Gastroesophageal sphincter (tissue), 3 donors: ENCODE results near the gene MRPL20.

Source experiments
- EP300 ChIP-seq: sonication (generic); formaldehyde crosslinking; IDR thresholded peaks from one replicate; pipeline ENCODE4 v1.6.1; 2017; ENCODE audit warnings: antibody characterized with exemption, mild to moderate bottlenecking
- POLR2A ChIP-seq, 2 donors: fragments of 450-650 bp; IDR thresholded peaks; one replicate each; pipeline ENCODE4 v1.6.1; 2017; ENCODE audit warnings: antibody characterized with exemption in 2 of 2, mild to moderate bottlenecking in 2 of 2, moderate library complexity in 1 of 2
- POLR2AphosphoS5 ChIP-seq: sonication (generic); formaldehyde crosslinking; IDR thresholded peaks from one replicate; pipeline ENCODE4 v1.6.1; 2017; ENCODE audit warnings: antibody characterized with exemption
- TF ChIP-seq, protein P1 (sequence below), 4 experiments: fragments of 200-600 bp in 2 of 4; fragments of 450-650 bp in 2 of 4; sonication (generic) in 1 of 4; IDR thresholded peaks; one replicate each; pipeline ENCODE4 v1.5.1; 2017 to 2019; ENCODE audit warnings: antibody characterized with exemption in 4 of 4, mild to moderate bottlenecking in 2 of 4, moderate library complexity in 2 of 4

DNA sequence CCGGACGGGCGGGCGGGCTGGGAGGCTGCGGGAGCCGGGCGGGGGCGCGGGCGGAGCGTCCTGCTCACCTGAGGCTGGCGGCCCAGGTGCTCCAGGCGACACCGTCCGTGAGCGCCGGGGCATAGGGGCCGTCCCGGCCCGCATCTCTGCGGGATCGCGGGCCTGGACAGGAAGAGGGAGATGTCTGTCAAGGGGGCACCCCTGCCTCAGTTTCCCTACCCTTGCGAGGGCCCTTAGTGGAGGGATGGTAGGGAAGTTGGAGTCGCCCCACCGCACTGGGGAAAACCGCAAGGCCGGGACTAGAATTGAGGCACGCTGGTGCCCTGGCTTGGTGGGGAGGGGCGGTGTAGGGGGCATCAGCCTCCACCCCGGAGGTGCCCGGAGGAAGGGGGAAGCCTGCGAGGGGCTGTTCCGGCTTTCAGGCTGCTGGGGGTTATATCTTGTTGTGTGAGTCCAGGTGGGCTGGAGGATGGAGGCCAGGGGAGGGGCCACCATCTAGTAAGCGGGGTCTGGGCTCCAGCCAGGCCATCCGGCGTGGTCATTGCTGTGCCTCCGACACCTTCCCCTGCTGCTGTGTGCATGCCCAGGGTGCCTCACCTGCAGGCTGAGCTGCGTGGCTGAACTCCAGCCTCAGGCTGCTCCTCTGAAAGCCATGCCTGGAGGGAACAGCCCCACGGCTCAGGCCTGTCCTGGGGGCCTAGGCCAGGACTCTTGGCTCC lies 29.0 kb upstream of the MRPL20 start:
- no peak for TF ChIP-seq POLR2A (IDR thresholded peaks at IDR 0.05)
- TF ChIP-seq, protein P1, sequence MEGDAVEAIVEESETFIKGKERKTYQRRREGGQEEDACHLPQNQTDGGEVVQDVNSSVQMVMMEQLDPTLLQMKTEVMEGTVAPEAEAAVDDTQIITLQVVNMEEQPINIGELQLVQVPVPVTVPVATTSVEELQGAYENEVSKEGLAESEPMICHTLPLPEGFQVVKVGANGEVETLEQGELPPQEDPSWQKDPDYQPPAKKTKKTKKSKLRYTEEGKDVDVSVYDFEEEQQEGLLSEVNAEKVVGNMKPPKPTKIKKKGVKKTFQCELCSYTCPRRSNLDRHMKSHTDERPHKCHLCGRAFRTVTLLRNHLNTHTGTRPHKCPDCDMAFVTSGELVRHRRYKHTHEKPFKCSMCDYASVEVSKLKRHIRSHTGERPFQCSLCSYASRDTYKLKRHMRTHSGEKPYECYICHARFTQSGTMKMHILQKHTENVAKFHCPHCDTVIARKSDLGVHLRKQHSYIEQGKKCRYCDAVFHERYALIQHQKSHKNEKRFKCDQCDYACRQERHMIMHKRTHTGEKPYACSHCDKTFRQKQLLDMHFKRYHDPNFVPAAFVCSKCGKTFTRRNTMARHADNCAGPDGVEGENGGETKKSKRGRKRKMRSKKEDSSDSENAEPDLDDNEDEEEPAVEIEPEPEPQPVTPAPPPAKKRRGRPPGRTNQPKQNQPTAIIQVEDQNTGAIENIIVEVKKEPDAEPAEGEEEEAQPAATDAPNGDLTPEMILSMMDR (IDR thresholded peaks at IDR 0.05), result no peak
- no peak for TF ChIP-seq EP300
- TF ChIP-seq POLR2AphosphoS5, result no peak
